H1 (cell line): ENCODE measurements around the gene NRM. TPM values are rescaled to one million over a fixed set of nuclear protein-coding genes. Genes with fewer than 3 reads are reported as not detected.

Source experiments
- CTCF ChIA-PET: fragments of 300-600 bp; sonication (Branson Sonifier 250); formaldehyde crosslinking; loops from one replicate; lab custom pipeline; 2021; ENCODE audit not compliant: partially characterized antibody; lab: Charles Lee
- POLR2A ChIA-PET: fragments of 300-600 bp; sonication (Branson Sonifier 250); formaldehyde crosslinking; loops from one replicate; lab custom pipeline; 2021; ENCODE audit warnings: inconsistent platforms; ENCODE audit not compliant: partially characterized antibody; lab: Charles Lee
- DNase-seq, 2 experiments: peaks; one replicate each; pipeline versions ENCODE4 v3.0.0 to v3.0.0-alpha.2; 2010 to 2022; ENCODE audit warnings: low spot score in 2 of 2, low read depth in 1 of 2, mixed read lengths in 1 of 2
- FAIRE-seq: peaks from 2 replicates; lab custom pipeline; 2011; peaks lifted over from hg19 to GRCh38; lab: Jason Lieb, UNC
- H2AFZ ChIP-seq: 2 replicates; pipeline ENCODE4 v1.8.1; 2012; ENCODE audit warnings: low read length, inconsistent platforms
- H2AK5ac ChIP-seq: 2 replicates; pipeline ENCODE4 v1.6.1; 2013; ENCODE audit warnings: low read depth, low read length
- H2BK120ac ChIP-seq: replicated peaks from 2 replicates; pipeline ENCODE3; 2013; ENCODE audit warnings: low read depth, low read length, inconsistent platforms
- H2BK12ac ChIP-seq: 2 replicates; pipeline ENCODE4 v1.6.1; 2013; ENCODE audit warnings: low read depth, low read length
- H2BK15ac ChIP-seq: 2 replicates; pipeline ENCODE4 v1.6.1; 2013; ENCODE audit warnings: low read length
- H2BK20ac ChIP-seq: 2 replicates; pipeline ENCODE4 v1.6.1; 2013; ENCODE audit warnings: low read length
- H2BK5ac ChIP-seq: 2 replicates; pipeline ENCODE4 v1.6.1; 2013; ENCODE audit warnings: low read depth, low read length
- H3K14ac ChIP-seq: 2 replicates; pipeline ENCODE4 v1.6.1; 2013; ENCODE audit warnings: inconsistent platforms; ENCODE audit not compliant: insufficient read length
- H3K18ac ChIP-seq: 2 replicates; pipeline ENCODE4 v1.6.1; 2013; ENCODE audit warnings: low read length; ENCODE audit errors: extremely low read depth
- H3K23ac ChIP-seq: 2 replicates; pipeline ENCODE4 v1.6.1; 2013; ENCODE audit warnings: inconsistent platforms; ENCODE audit not compliant: insufficient read length
- H3K23me2 ChIP-seq: 2 replicates; pipeline ENCODE4 v1.6.1; 2013; ENCODE audit warnings: low read depth, low read length
- H3K27ac ChIP-seq: 2 replicates; pipeline ENCODE4 v1.6.1; 2011; ENCODE audit warnings: low read depth, low read length, inconsistent platforms
- H3K27me3 ChIP-seq, 4 experiments: replicated peaks in 1 of 4; 1 replicate in 1 of 4; 2 replicates in 3 of 4; pipeline versions ENCODE4 v1.6.1 to v1.8.1; 2011 to 2013; ENCODE audit warnings: low read length in 3 of 4, mild to moderate bottlenecking in 3 of 4, inconsistent platforms in 2 of 4, mixed read lengths in 2 of 4, moderate library complexity in 1 of 4; ENCODE audit not compliant: control insufficient read depth in 3 of 4, insufficient read depth in 3 of 4; ENCODE audit errors: extremely low read depth in 1 of 4
- H3K36me3 ChIP-seq, 4 experiments: 2 replicates each; pipeline versions ENCODE4 v1.6.1 to v1.8.1; 2011 to 2013; ENCODE audit warnings: mild to moderate bottlenecking in 4 of 4, low read length in 3 of 4, moderate library complexity in 2 of 4, control low read depth in 1 of 4, inconsistent platforms in 1 of 4; ENCODE audit not compliant: insufficient read depth in 4 of 4, control insufficient read depth in 2 of 4
- H3K4ac ChIP-seq: replicated peaks from 2 replicates; pipeline ENCODE3; 2013; ENCODE audit warnings: low read length, low read depth, mixed read lengths, inconsistent platforms; ENCODE audit not compliant: insufficient read length
- H3K4me1 ChIP-seq, 4 experiments: replicated peaks in 1 of 4; 1 replicate in 1 of 4; 2 replicates in 3 of 4; pipeline versions ENCODE4 v1.6.1 to v1.8.1; 2011 to 2013; ENCODE audit warnings: low read length in 3 of 4, inconsistent platforms in 2 of 4, mixed read lengths in 1 of 4; ENCODE audit not compliant: insufficient read depth in 4 of 4, control insufficient read depth in 3 of 4
- H3K4me2 ChIP-seq, 2 experiments: 2 replicates each; pipeline versions ENCODE4 v1.6.1 to v1.8.1; 2011 to 2013; ENCODE audit warnings: low read depth in 2 of 2, low read length in 2 of 2, control low read depth in 1 of 2, inconsistent platforms in 1 of 2, mild to moderate bottlenecking in 1 of 2; ENCODE audit not compliant: insufficient read depth in 1 of 2
- H3K4me3 ChIP-seq, 4 experiments: fragments of 200-600, 300-600 bp in 1 of 4; sonication (generic), shearing (Covaris generic), sonication (Bioruptor Twin) in 1 of 4; 2 replicates each; pipeline versions ENCODE4 v1.5.1 to v1.8.1; 2011 to 2016; ENCODE audit warnings: low read length in 4 of 4, low read depth in 3 of 4, control low read depth in 2 of 4, inconsistent platforms in 2 of 4, mild to moderate bottlenecking in 2 of 4, mixed read lengths in 1 of 4, moderate library complexity in 1 of 4; ENCODE audit not compliant: insufficient read depth in 2 of 4; ENCODE audit errors: extremely low read depth in 1 of 4
- H3K56ac ChIP-seq: replicated peaks from 2 replicates; pipeline ENCODE3; 2013; ENCODE audit warnings: low read depth, mild to moderate bottlenecking, mixed read lengths, low read length, inconsistent platforms; ENCODE audit not compliant: insufficient read length
- H3K79me1 ChIP-seq: 2 replicates; pipeline ENCODE4 v1.6.1; 2013; ENCODE audit warnings: low read depth, low read length, control low read depth
- H3K79me2 ChIP-seq, 2 experiments: 2 replicates each; pipeline versions ENCODE4 v1.6.1 to v1.8.1; 2012 to 2013; ENCODE audit warnings: low read length in 2 of 2, mild to moderate bottlenecking in 2 of 2, inconsistent platforms in 1 of 2; ENCODE audit not compliant: insufficient read depth in 2 of 2, control insufficient read depth in 1 of 2
- H3K9ac ChIP-seq, 4 experiments: replicated peaks in 1 of 4; 1 replicate in 1 of 4; 2 replicates in 3 of 4; pipeline versions ENCODE4 v1.6.1 to v1.8.1; 2011 to 2013; ENCODE audit warnings: low read depth in 3 of 4, low read length in 3 of 4, control low read depth in 2 of 4, mild to moderate bottlenecking in 2 of 4, moderate library complexity in 2 of 4, inconsistent platforms in 1 of 4; ENCODE audit errors: extremely low read depth in 1 of 4
- H3K9me3 ChIP-seq, 2 experiments: 2 replicates each; pipeline versions ENCODE4 v1.6.1 to v1.8.1; 2012 to 2013; ENCODE audit warnings: mild to moderate bottlenecking in 2 of 2, moderate library complexity in 2 of 2, control low read depth in 1 of 2, inconsistent platforms in 1 of 2, low read depth in 1 of 2, low read length in 1 of 2, mixed read lengths in 1 of 2; ENCODE audit not compliant: insufficient read depth in 2 of 2
- H4K20me1 ChIP-seq, 2 experiments: replicated peaks in 1 of 2; 2 replicates each; pipeline versions ENCODE3 to v1.8.1; 2011 to 2013; ENCODE audit warnings: inconsistent platforms in 2 of 2, low read length in 2 of 2, mild to moderate bottlenecking in 1 of 2; ENCODE audit not compliant: insufficient read depth in 2 of 2, control insufficient read depth in 1 of 2
- H4K5ac ChIP-seq: 2 replicates; pipeline ENCODE4 v1.6.1; 2013; ENCODE audit warnings: low read length, low read depth, mixed read lengths, inconsistent platforms; ENCODE audit not compliant: insufficient read length
- H4K8ac ChIP-seq: 2 replicates; pipeline ENCODE4 v1.8.0; 2013; ENCODE audit warnings: mild to moderate bottlenecking, moderate library complexity, low read length, inconsistent platforms; ENCODE audit not compliant: insufficient read depth; ENCODE audit errors: extremely low read depth
- H4K91ac ChIP-seq: replicated peaks from 2 replicates; pipeline ENCODE3; 2013; ENCODE audit warnings: low read length, mixed read lengths, inconsistent platforms; ENCODE audit not compliant: insufficient read length
- BACH1 ChIP-seq: IDR thresholded peaks from 2 replicates; pipeline ENCODE4 v1.6.1; 2012; ENCODE audit warnings: low read length, improper control_type of control experiment
- HDAC2 ChIP-seq, 2 experiments: fragments of 300-600 bp in 1 of 2; sonication (generic) in 1 of 2; IDR thresholded peaks; 2 replicates each; pipeline ENCODE4 v1.6.1; 2011 to 2012; ENCODE audit warnings: low read depth in 2 of 2, low read length in 2 of 2, mild to moderate bottlenecking in 2 of 2, moderate library complexity in 2 of 2, borderline replicate concordance in 1 of 2, inconsistent platforms in 1 of 2
- JUND ChIP-seq: IDR thresholded peaks from 2 replicates; pipeline ENCODE4 v1.6.1; 2011; ENCODE audit warnings: mild to moderate bottlenecking, improper control_type of control experiment, low read length
- SIN3A ChIP-seq, 2 experiments: IDR thresholded peaks in 1 of 2; conservative IDR thresholded peaks in 1 of 2; 2 replicates each; pipeline ENCODE4 v1.6.1; 2011 to 2012; ENCODE audit warnings: low read length in 2 of 2, improper control_type of control experiment in 1 of 2, low read depth in 1 of 2, mild to moderate bottlenecking in 1 of 2
- YY1 ChIP-seq: IDR thresholded peaks from 2 replicates; pipeline ENCODE4 v1.6.1; 2011; ENCODE audit warnings: low read depth, mild to moderate bottlenecking, low read length
- WGBS, 2 experiments: shearing (Covaris generic) in 1 of 2; methylation state at CpG; one replicate each; pipeline versions ENCODE4 v1.1.6 to v1.1.7; 2013 to 2015; ENCODE audit warnings: low lambda C conversion rate in 2 of 2, mixed read lengths in 2 of 2, inconsistent platforms in 1 of 2, low coverage in 1 of 2, missing lambda C conversion rate in 1 of 2; ENCODE audit not compliant: insufficient replicate concordance in 2 of 2, insufficient coverage in 1 of 2, insufficient read length in 1 of 2; ENCODE audit errors: extremely low coverage in 1 of 2, missing lambda C conversion rate in 1 of 2; 5-methylcytosine and 5-hydroxymethylcytosine counted together
- polyA plus RNA-seq, 7 experiments: library from polyadenylated mRNA; depleted of rRNA in 3 of 7; stranded (reverse) in 5 of 7; unstranded in 2 of 7; fragments of >200 nt in 5 of 7; fragments of 200-250 nt in 2 of 7; gene quantifications; 1 replicate in 5 of 7; 2 replicates in 1 of 7; 4 replicates in 1 of 7; pipeline versions ENCODE4 v1.2.1 to v1.2.3, GENCODE V29; 2011 to 2013; ENCODE audit warnings: missing spikeins in 2 of 7, mixed read lengths in 2 of 7
- total RNA-seq: library from RNA; stranded (reverse); fragmentation: NEBNext Ultra II Directional; extraction: Animal tissue kit (Norgen Biotek cat#: 25700); gene quantifications from 2 replicates; pipeline ENCODE4 v1.2.1, GENCODE V29; 2021

Gene NRM
- total and polyA plus RNA-seq, 2 of the 8 experiments (the other 6 are each of a cell fraction or from before 2014, with no cell fraction given), result 27.3 to 50.4 TPM

DNA sequence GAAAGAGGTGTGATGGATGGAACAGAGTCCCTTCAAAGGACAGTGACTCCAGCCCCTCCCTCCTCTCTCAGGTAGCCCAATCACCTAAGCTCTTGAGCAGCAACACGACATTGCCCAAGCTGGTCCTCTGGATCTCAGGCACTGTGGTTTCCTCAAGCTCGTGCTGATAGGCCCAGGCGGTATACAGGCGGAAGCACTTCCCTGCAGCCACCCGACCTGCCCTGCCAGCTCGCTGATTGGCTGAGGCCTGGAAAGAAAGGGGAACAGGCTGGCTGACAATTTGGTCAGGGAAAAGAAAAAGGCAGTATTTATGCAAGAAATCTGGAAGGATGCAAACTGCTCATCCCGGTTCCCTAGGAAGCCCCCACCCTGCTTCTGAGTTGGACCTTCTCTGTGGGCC is 34.3 kb downstream of the NRM start:
- H2BK12ac ChIP-seq, result no peak overlapping the region
- H4K91ac ChIP-seq, result no peak overlapping the region
- H2AK5ac ChIP-seq, result no peak overlapping the region
- H3K56ac ChIP-seq, result no peak overlapping the region
- H2BK20ac ChIP-seq, result no peak overlapping the region
- H3K27me3 ChIP-seq, result no peaks in the 10 kb centered on the region
- no peak overlapping the region for H3K9ac ChIP-seq
- 95% methylated on average over 7 of the region's 7 CpGs; no CpG with 5 or more reads in 1 of the 2 experiments for WGBS, 2 experiments
- CTCF ChIA-PET, result interaction anchor here (1.5 to 2.0 kb wide), 2 partner anchors 10 to 13 kb away, joined by 3 to 10 read pairs; no protein-coding TSS in a partner anchor
- H3K4me1 ChIP-seq, result no peaks in the 10 kb centered on the region
- H3K4ac ChIP-seq, result no peak overlapping the region
- no peaks in the 10 kb centered on the region for H3K79me2 ChIP-seq
- no peak overlapping the region for H2BK15ac ChIP-seq
- no peak overlapping the region for H2BK5ac ChIP-seq
- H4K8ac ChIP-seq, result no peak overlapping the region
- H3K36me3 ChIP-seq, result peaks cover 16 to 73% (median 62%) of the 10 kb centered on the region in 4 experiments
- H3K4me3 ChIP-seq, result no peak overlapping the region
- no peak for TF ChIP-seq BACH1
- TF ChIP-seq SIN3A (conservative IDR thresholded peaks at IDR 0.05 in 1 of 2, IDR thresholded peaks at IDR 0.05 in 1 of 2; ENCODE audit: low read depth in 1 of 2, low read length in 2 of 2), result no peak
- no peak for TF ChIP-seq YY1
- TF ChIP-seq HDAC2 (IDR thresholded peaks at IDR 0.05; ENCODE audit: borderline replicate concordance in 1 of 2, low read depth in 2 of 2, low read length in 2 of 2), result no peak
- TF ChIP-seq JUND, result no peak
- FAIRE-seq, result no peak
- H4K5ac ChIP-seq, result no peak overlapping the region
- H3K9me3 ChIP-seq, result no peaks in the 10 kb centered on the region
- no peaks in the 10 kb centered on the region for H3K79me1 ChIP-seq
- POLR2A ChIA-PET, result interaction anchor here (1.0 to 8.1 kb wide), 9 partner anchors 7 to 67 kb away, joined by 3 to 50 read pairs (median 4); partner anchors contain the start of genes ATAT1, DHX16 and MDC1
- no peak overlapping the region for H2AFZ ChIP-seq
- H3K27ac ChIP-seq, result no peak overlapping the region
- no peak overlapping the region for H3K18ac ChIP-seq
- H2BK120ac ChIP-seq, result no peak overlapping the region
- H3K23ac ChIP-seq, result no peak overlapping the region
- no peak for DNase-seq
- H3K4me2 ChIP-seq, result no peak overlapping the region
- peaks cover 3 to 6% of the 10 kb centered on the region in 2 experiments for H4K20me1 ChIP-seq
- no peaks in the 10 kb centered on the region for H3K23me2 ChIP-seq
- no peak overlapping the region for H3K14ac ChIP-seq
